GM21390 (cell line): ENCODE results near the gene ENTREP1.

Experiments
- ATAC-seq: cut with Tn5 transposase; IDR thresholded peaks from one replicate; pipeline ENCODE4 v1.9.1; 2021; ENCODE audit not compliant: unreplicated experiment

Gene ENTREP1

GRCh38 chr9:69357821-69358220 lies 32.8 kb downstream of the ENTREP1 start:
- no peak for ATAC-seq

- ATAC-seq: no peak
Measured at GRCh38 chr9:69363191-69363590, 38.2 kb downstream of the ENTREP1 start.

- no peak for ATAC-seq
Measured at GRCh38 chr9:69364510-69365150, 39.6 kb downstream of the ENTREP1 start.

- no peak for ATAC-seq
Measured at GRCh38 chr9:69370430-69370829, 45.4 kb downstream of the ENTREP1 start.

GRCh38 chr9:69371001-69371400 lies 46.0 kb downstream of the ENTREP1 start:
- ATAC-seq: no peak

GRCh38 chr9:69376651-69377050 lies 51.6 kb downstream of the ENTREP1 start:
- ATAC-seq: no peak

GRCh38 chr9:69377291-69377690 lies 52.3 kb downstream of the ENTREP1 start:
- no peak for ATAC-seq

GRCh38 chr9:69377981-69378380 lies 53.0 kb downstream of the ENTREP1 start:
- ATAC-seq: no peak

- no peak for ATAC-seq
Measured at GRCh38 chr9:69379270-69379982, 54.4 kb downstream of the ENTREP1 start.

GRCh38 chr9:69380301-69380700 lies 55.3 kb downstream of the ENTREP1 start:
- ATAC-seq: no peak

GRCh38 chr9:69380811-69381210 lies 55.8 kb downstream of the ENTREP1 start:
- ATAC-seq: no peak

- ATAC-seq: no peak
Measured at GRCh38 chr9:69382135-69382534, 57.1 kb downstream of the ENTREP1 start.

GRCh38 chr9:69385581-69386033 lies 60.6 kb downstream of the ENTREP1 start:
- ATAC-seq: no peak

GRCh38 chr9:69386651-69387050 lies 61.6 kb downstream of the ENTREP1 start:
- no peak for ATAC-seq

- ATAC-seq: no peak
Measured at GRCh38 chr9:69388596-69388995, 63.6 kb downstream of the ENTREP1 start.

GRCh38 chr9:69389437-69389995 lies 64.5 kb downstream of the ENTREP1 start:
- ATAC-seq: no peak

GRCh38 chr9:69391487-69391886 lies 66.5 kb downstream of the ENTREP1 start:
- ATAC-seq: no peak

GRCh38 chr9:69391946-69392345 lies 66.9 kb downstream of the ENTREP1 start:
- no peak for ATAC-seq

- no peak for ATAC-seq
Measured at GRCh38 chr9:69392826-69393225, 67.8 kb downstream of the ENTREP1 start.

- ATAC-seq: no peak
Measured at GRCh38 chr9:69393425-69393824, 68.4 kb downstream of the ENTREP1 start.

GRCh38 chr9:69395718-69396117 lies 70.7 kb downstream of the ENTREP1 start:
- no peak for ATAC-seq

- no peak for ATAC-seq
Measured at GRCh38 chr9:69396759-69397158, 71.7 kb downstream of the ENTREP1 start.
